HG03460 (cell line): ENCODE measurements around the gene ATP2A3.
A peak's percentile ranks its signal among the peaks of the same experiment; 100 is the strongest.

Source experiments
- ATAC-seq: cut with Tn5 transposase; IDR thresholded peaks from one replicate; pipeline ENCODE4 v1.9.1; 2021; ENCODE audit not compliant: unreplicated experiment

ATP2A3 gene

DNA sequence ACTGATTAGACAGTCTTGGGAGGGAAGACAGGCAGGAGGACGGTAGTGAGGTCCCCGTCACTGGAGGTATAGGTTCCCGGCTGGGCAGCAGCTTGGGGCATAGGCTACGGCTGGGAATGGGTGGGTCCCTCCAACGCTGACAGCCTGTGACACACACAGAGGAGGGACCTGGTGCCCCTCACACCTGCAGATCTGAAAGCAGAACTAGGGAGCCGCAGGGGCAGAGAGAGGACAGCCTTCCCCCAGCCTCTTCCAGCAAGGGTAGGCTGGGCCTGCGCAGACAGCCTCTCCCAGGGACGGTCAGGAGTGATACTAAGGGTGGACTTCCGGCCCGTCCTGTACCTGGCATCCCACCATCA lies 49.9 kb downstream of the ATP2A3 start:
- no peak for ATAC-seq

DNA sequence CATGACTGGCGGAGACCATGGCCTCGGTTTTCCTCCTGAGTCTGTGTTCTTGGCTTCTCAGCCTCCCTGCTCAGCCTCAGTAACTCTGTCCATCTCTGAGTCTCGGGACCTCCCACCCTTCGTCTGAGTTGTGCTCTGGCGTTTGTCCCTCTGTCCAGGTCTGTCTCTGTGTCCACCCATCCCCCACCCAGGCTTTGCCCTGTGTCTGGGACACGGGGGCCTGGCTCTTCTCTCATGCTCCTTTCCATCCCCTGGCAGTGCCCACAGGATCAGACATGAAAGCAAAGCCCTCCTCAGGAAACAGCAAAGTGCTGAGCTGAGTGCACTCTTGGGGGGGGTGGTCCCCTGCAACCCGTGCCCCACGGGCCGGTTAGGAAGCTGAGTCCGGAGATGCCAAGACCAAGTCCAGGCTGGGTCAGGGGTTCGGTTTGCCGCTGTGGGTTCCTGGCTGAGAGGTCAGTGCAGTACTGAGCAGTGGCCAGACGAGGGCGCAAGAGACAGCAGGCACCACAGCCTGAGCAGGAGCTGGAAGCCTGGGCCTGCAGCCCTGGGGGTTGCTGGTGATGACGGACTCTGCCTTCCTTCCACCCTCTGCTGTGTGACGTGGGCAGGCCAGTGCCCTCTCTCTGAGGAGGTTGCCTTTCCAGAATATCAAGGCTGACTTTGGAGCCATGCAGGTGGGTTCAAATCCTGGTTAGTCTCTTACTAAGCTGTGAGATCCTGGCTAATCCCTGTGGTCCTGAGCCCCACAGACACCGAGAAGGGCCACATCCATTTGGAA lies 50.5 kb downstream of the ATP2A3 start:
- peak; percentile 49 for ATAC-seq

DNA sequence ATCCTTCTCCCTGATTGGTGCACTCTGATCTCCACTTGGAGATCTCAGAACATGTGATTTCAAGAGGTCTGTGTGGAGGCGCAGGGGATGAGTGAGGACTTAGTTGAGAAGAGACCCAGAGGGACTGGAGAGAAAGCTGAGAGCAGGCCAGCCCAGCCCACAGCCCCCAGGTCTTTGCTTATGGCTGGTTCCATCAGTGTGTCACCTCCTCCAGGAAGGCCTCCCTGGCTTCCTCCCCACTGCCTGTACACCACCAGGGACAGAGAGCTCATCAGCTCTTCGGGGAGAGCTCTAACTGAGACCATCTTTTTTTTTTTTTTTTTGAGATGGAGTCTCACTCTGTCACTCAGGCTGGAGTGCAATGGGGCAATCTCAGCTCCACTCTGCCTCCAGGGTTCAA lies 51.4 kb downstream of the ATP2A3 start:
- no peak for ATAC-seq

DNA sequence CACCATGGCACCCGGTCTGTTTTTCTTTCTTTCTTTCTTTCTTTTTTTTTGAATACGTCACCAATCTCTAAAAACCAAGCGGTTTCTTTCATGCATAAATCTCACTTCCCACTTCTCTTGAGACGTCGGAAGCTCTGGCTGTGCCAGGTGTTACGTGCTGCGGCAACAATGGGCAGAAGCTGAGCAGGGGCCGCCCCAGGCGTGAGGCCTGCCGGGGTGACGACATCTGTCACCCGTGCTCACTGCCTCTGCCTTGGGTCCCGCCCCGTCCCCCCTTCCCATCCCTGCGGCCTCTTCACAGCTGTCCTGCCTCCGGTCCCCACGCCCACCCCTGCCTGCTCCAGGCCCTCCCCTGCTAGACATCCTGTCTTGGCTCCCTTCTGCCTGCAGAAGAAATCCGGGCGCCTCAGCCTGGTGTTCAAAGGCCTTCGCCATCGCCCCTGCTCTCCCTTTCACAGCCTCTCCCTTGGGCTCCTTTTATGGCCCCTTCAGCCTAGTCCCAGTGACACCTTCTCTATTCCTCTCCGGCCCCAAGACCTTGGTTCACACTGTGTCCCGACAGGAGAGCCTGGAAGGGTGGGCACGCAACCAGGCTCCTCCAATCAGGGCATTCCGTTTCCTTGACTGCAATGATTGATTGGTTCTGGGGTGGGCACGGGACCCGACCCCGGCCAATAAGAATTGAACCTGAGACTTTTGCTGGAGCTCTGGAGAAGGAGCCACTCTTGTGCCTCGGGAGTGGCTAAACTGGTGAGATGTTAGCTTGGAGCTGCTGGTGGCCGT lies 52.8 kb downstream of the ATP2A3 start:
- peak; percentile 61 for ATAC-seq

DNA sequence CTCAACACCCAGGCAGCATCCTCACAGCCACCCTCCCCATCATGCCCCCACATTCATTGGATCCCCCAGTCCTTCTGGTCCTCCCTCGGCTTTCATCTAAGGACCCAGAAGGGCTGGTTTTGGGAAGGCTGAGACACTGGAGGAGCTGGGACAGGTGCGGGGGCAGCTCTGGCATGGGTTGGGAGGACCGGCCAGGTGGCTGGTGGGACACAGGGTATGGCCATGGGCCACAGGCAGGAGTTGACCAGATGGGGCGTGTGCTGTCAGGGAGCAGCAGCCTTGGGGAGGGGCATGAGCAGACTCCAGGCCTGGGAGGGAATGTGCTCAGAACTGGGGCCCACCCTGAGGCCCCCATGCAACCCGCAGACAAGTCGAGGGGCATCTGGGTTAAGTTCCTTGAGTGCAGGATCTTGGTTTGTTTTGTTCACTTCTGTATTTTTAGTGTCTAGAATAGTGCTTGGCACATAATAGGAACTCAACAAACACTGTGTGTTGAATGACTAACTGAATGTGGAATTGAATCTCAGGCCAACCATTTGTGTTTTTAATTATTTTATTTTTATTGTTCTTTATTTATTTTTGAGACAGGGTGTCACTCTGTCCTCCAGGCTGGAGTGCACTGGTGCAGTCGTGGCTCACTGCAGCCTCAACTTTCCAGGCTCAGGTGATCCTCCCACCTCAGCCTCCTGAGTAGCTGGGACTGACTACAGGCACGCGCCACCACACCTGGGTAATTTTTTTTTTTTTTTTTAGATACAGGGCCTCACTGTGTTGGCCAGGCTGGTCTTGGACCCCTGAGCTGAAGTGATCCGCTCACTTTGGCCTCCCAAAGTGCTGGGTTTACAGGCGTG lies 53.6 kb downstream of the ATP2A3 start:
- ATAC-seq: no peak

DNA sequence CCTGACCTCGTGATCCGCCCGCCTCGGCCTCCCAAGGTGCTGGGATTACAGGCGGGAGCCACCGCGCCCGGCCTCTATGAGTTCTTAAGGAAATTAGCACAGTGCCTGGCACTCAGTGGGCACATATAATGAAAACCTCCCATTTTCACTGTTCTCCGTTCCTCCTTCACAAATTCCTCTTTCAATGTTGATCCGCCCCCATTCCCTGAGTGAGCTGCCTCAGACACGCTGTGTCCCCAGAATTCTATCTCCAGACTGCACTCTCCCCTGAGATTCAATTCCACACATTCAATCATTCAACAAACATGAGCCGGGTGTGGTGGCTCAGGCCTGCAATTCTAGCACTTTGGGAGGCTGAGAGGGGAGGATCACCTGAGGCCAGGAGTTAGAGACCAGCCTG lies 55.0 kb downstream of the ATP2A3 start:
- ATAC-seq: no peak

DNA sequence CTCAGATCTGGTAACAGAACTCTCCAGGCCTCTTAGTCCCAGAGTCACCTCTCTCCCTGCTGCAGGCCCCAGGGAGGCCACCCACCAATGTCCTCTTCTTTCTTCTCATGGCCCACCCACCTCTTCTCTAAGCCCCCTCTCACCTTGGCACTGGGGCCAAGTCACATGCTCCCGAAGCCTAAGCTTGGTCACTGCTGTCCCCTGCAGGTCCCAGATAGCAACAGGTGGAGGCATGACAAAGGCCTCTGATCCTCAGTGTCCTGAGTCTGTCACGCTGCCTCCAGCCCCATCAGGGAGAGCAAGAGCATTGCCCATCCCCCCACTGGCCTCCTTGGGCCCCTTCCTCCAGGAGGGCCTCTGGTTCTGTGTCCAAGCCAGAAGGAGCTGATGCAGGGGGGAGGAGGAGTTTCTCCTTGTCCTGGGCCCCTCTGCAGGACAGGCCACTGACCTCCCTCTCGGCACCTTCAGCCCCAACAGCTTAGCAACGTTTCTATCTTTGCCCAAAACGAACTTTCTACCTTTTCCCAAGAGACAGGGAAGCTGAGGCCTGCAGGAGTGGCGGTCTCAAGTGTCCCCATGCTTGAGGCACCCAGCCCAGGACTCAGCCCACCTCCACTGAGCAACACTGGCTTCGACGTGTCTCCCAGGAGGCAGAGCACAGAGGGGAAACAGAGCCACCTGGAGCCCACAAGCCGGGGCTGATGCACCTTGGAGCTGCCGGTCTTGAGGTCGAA lies 56.6 kb downstream of the ATP2A3 start:
- no peak for ATAC-seq

DNA sequence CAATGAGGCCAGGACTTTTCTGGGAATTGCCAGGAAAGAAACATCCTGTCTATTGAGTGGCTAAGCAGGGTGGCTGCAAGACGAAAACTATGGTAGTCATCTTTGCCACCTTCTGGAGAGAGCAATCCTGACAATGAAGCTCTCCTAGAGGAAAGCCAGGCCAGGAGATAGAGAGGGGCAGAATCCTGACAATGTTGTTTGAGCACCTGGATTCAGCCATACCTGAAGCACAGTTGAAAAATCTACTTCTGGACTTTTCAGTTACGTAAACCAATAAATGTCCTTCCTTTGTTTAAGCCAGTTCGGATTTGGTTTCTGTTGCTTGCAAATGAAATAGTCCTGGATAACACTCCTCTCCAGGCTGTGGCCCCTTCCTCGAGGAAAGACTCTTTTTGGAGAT lies 57.4 kb downstream of the ATP2A3 start:
- ATAC-seq: no peak

DNA sequence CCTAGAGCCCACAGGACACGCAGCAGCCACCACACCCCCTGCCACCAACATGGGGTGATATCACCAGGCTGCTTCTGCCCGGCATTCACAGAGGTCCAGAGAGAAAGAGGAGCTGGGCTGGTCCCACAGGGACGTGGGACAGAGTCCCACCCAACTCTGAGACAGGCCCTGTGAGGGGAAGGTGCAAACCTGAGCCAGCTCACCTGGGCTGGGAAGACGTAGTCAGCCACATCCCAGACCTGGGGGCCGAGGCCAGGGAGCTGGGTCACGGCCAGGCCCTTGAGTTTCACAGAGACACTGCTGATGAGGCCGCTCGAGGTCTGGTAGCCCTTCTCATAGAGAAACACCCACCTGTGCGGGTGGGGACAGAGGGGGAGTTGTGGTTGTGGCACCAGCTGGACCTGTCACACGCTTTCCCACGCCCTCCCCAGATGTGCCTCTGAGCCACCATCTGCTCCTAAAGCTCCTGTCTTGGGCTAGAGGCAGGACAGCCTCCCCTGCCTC lies 59.2 kb downstream of the ATP2A3 start:
- ATAC-seq: peak; percentile 52

DNA sequence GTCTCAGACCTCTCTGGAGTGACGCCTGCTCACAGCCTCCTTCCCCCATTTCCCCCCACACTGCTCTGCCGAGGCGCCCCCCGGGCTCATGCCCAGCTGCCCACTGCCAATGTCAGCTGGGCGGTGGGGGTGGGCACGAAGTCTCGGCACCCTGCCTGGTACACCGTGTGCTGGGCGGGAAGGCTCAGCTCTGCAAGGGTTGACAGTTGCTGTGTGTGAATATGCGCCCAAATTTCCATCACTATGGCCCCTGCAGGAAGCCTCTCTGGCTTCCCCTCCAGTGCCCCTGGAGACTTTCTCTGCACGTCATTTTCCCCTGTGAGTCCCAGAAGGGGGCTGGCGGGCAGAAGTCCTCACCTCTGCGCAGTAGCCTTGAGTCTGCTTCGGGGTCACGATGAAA lies 59.7 kb downstream of the ATP2A3 start:
- peak; percentile 20 for ATAC-seq

DNA sequence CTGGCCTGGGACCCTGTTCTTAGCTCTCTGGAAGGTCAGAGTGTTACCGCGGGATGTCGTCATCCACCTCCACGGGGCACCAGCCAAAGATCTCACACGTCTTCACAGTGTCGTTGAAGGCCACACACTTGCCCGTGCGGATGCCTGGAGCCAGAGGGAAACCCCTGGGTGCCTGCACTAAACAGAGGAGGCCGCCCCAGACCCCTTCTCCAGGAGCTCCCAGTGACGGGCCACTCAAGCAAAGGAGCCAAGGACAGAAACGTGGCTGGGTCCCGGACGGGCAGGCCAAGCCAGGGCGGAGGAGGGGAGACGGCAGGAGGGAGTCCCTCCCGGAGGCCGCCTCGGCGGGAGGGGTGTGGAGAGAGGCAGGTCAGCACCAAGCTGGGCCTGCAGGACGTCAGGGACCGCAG lies 60.4 kb downstream of the ATP2A3 start:
- ATAC-seq: no peak

DNA sequence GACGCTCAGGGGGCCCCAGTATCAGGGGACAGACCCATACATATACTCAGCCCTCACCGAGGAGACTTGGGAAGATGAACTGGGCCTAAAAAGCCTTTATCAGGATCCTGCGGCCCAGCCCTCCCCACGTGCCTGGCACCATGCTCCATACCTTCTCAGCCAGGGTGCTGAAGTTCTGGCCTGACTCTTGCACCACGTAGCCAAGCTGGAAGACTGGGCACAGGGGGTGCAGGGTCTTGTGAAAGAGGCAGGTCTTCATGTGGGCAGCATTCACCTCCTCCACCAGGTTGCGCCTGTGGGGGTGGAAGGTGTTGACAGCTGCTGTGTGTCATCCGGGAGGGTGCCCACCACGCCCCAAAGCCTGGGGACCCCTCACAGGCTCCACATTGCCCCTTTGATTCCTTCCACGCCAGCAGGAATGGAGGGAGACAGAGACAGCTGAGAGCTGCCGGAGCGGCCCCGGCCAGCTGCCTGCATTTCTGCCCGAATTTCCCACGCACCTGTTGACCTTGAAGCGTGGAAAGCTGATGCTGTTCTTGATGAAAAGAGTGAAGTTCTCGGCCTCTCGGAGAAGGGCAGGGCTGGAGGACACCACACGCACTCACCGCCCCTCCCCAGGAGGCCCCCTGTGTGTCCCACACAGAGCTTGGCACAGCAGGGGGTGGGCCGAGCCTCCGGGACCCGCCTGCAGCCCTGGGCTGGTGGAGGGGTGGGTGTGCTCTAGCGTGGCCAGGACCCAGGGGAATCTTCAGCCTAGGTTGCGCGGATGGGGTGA lies 61.0 kb downstream of the ATP2A3 start:
- ATAC-seq: no peak

DNA sequence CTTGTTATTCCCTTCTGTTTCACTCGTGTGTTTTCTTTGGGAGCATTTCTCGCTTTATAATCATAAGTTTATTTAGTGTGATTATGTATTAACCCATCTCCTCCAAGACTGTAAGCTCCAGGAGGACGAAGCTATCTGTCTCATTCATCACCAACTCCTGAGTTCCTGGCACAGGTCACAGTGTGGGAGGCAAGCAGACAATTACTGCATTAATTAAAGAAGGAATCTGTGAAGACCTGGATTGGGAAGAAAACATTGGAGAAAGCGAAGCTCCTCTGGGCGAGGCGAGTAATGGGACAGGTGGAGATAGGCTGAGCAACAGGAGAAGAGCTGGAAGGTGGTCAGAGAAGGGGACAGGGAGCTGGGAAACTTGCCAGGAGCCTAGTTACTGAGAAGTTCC lies 63.6 kb downstream of the ATP2A3 start:
- ATAC-seq: no peak

DNA sequence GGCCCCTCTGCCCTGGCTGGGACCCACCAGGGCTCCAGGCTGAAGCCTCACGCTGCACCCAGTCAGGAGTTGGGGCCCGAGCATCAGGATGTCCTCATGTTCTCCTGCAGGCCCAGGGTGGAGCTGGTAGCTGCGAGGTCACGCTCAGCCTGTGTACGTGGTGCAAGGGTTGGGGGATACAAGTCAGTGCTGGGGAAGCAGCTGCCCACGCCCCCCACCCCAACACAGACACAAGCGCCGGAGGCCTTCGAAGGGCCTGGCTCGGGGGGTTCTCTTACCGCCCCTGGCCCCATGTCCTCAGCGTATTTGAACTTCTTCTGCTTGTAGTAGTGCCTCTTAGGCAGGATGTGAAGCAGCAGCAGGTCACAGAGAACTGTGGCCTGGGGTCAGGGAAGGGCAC lies 66.5 kb downstream of the ATP2A3 start:
- ATAC-seq: no peak

DNA sequence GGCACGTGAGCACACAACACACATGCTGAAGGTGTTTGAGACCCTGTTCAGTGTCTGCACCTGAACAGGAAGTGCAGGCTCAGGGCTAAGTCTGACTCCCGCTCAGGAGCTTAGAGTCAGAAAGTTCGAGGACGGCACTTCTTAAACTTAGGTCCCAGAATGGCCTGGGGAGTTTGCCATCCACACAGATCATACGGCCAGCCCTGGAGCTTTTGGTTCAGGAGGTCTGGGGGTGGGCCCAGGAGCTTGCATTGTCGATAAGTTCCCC lies 67.3 kb downstream of the ATP2A3 start:
- no peak for ATAC-seq

DNA sequence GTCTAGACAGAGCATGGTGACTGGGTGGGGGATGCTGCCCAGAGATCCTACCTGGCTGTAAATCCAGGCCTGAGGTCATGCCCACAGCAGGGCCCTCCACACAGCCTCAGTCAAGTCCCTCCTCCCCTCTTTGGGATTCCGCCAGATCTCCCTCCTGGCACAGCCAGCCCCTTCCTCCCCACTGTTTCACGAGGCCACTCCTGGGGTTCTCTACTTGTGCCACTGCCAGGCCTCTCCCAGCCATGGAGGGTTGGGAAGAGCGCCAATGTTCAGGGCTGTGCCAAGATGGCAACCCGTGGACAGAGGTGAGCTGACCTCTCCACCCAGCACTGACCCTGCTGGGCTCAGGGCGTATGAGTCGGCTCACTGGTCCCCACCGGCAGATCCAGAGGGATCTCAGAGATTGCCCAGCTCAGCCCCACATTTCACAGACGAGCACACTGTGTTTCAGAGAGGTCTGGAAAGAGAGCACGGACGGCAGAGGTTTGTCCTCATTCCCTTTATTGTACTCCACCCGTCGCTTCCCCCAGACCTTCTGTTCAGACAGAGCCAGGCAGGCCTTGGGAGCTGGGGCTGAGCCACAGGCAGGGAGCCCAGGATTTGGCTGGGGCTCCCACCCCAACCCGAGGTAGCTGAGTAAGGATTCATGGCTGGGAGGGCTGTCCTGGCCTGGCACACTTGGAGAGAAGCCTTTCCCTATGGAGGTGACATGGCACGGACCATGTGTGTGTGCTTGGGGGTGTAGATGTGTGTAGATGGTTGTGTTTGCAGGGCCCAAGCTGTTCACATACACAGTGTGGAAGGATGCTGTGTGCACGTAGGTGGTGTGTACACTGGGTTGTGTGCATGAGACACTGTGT lies 67.9 kb downstream of the ATP2A3 start:
- no peak for ATAC-seq

DNA sequence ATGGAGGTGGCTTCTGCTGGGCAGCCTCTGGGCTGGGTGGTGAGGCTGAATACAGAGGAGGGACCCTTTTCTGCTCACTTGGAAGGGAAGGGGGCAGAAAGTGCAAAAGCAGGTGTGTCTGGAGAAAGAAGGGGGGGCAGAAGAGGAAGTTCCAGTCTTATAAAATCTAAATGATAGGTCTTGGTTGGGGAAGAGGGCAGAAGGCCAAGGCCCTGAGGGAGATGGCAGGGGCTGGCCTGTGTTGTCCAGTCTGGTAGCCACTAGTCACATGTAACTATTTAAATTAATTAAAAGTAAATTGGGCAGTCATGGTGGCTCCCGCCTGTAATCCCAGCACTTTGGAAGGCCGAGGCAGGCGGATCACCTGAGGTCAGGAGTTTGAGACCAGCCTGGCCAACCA lies 68.9 kb downstream of the ATP2A3 start:
- no peak for ATAC-seq

DNA sequence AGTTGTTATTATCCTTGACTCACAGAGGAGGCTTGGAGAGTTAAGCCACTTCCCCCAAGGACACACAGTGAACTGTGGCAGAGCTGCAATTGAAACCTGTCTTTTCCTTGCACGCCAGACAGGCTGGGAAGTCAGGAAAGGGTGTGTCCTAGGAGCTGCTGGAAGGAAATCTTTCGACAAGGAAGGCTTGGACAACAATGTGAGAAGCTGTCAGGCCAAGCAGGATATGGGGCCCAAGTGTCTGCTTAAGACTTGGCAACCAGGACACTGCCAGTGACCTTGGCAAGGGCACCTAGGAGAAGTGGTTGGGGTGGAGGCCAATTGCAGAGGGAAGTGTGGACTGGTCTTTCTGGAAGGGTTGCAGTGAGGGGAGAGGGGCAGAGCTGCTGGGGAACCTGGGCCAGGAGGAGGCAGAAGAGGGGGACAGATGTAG lies 69.3 kb downstream of the ATP2A3 start:
- ATAC-seq: no peak

DNA sequence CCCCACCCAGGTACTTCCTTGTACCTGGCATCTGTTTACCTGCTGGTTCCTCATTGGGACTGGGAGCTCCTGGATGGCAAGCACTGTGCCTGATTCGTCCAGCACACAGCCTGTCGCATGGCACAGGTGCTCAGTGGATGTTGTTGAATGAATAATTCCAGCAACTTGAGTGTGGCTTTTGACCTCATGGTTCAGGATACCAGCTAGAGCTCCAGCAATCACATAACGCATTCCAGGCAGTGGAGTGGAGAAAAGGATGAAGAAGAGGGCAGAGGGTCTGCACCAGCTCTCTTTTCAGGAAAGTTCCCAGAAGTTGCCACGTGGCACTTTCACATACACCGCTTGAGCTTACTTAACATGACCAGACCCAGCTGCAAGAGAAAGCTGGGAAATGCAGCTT lies 70.0 kb downstream of the ATP2A3 start:
- ATAC-seq: no peak
